HuH-7 (cell line): ENCODE results near the gene INPP4B.

Source experiments
- DNase-seq: peaks from one replicate; pipeline ENCODE4 v3.0.0; 2011; ENCODE audit warnings: low spot score

Gene INPP4B

DNA sequence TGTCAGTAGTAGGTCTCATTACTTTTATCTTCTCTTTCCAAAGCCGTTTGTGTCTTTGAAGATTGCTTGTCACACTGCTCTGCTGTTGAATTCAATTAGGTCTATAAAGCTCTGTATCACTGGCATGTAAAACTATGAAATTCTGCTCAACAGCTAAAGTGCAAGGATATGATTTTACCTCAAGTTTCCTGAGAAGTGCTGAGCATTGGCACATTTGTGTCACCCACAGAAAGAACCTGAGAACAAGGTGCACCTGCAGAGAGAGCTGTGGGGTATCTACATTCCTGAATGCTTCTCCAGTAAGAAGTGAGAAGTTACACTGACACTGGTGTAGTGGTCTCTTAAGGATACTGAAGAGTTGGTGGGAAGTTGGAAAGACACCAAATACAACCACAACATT lies 274.0 kb downstream of the INPP4B start:
- no peak for DNase-seq

DNA sequence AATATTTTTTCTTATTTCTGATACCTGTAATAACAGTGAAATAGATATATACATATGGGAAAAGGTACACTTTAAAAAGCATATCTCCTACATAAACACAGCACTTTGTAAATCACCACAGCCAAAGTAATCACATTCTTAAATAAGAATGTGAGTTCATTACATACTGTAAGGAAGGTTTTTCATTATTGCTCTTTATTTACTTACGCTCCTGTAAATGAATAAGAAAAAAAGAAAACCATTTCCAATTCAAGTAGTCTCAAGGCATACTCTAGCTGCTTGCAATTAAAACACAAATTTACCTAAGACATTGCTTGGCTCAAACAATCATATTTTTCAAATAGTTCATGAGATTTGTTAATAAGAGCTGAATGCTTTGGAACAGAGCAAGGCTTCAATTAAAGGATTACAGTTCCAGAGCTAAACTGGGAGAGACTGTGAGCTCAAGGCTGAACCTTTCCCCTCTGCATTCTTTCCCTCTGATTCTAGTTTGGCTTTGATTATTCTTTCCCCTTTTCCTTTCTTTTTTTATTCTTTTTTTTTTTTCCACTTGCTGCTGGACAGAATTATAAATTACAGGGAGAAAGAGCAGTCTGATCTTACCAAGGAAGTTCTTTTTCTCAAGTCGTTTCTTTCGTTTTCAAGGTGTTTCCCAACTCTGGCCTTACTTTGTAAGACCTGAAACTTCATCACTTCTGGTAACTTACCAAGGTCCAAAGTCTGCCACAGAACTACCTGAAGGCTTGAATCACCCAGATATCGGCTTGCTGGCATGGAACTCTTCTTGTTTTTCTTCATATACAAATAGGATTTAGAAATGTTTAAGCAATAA lies 278.3 kb downstream of the INPP4B start:
- DNase-seq = no peak

DNA sequence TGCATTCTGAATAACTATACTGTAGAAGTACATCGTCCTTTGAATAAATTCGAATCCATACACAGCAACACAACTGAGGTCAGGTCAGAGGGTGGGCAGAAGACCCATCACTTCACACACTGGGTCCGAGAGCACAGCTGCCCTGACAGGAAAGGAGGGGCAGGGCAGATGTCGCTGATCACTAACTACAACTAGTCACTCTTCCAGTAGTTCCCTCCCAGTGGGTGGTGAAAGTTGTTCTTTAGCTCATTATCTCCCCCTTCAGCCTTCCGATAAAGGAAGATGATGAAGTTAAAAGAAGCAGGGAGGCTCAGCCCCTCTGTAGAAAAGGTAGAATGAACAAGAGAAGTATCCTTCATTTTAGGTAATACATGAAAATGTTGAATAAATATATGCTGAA lies 278.9 kb downstream of the INPP4B start:
- no peak for DNase-seq

DNA sequence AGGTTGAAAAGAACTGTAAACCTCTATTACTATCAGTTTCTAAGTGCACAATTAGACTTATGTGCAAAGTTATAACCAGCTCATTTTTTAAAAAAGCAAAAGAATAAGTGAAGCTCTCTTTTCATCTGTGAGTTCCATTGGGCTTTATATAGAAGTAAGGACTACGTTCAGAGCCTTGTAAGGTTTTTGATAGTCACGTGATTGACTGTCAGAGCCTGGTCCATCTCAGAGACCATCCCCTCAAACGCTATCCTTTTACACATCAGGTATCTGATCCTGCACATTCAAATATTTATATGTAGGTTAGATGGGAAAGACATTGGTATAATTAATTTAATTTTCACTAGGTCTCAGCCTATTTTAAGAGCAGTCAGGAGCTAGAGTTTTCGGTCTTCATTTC lies 279.3 kb downstream of the INPP4B start:
- no peak for DNase-seq

DNA sequence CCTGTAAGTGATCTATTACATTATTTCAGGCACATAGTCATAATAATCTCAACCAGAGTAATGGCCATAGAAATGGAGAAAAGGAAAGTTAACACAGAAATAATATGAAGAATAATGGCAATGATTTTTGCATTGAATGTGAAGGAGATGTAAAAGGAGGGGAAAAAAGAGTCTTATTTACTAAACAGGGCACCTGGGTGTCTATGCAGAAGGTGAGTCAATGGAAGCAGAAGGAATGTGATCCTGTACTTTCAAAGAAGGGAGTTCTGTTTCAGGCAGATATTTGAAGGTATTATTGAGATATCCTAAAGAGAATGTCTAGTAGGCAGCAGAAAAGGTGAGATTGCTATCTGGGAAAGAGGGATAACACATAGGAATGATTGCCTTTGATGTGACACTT lies 279.9 kb downstream of the INPP4B start:
- DNase-seq = no peak

DNA sequence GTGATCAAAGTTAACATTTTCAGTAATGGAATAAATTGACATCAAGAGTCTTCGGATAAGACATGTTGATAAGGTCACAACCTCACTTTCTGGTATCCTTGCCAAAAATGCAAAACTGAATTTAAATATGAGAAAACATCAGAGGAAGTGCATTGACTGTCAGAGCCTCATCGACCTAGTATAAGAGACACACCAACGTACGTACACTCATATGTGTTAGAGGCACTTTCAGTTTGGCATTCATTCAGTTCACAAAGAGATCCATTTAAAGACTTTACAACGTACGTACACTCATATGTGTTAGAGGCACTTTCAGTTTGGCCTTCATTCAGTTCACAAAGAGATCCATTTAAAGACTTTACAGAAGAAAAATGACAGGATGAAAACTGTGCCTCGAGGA lies 280.3 kb downstream of the INPP4B start:
- DNase-seq = no peak

DNA sequence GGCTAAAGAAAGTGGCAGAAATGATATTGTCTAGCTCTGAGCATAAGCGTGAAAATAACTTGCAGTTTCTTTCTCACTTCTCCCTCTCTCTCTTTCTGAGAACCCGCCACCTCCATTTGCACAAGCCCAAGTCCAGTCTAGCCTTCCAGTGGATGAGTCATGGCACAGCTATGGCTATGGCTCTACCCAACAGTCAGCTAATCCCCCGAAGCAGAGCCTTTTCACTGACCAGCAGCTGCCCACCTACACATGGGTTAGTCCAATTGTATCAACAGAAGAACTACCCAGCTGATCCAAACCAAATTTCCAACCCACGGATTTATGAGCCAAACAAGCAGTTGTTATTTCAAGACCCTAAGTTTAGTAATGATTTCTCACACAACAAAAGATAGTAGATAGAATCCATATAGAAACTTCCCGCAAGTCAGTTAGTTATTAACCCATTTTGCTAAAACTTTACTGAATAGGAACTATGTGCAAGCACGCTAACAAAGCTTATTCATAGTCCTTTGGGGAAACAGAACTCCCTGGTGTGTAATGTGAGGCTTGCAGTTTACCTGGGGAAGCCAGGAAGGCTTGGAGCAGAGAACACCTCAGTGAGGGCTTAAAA lies 282.3 kb downstream of the INPP4B start:
- DNase-seq = no peak

DNA sequence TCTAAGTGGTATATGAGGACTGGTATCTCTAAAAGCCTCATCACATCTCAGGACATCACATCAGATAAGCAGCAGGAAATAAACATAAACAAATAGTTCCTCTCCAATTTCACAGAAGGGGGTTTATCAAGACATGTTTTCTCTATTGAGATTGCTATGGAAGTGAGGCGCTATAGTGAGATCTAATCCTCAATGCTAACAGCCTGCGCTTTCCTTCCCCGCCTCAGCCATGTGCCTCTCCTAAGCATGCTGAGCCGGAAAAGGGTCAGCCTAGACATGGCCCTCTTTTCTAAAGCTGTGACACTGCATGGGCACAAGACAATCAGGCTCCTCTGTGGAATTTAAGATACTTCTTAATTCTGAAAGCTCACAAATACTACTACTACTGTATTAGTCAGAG lies 286.1 kb downstream of the INPP4B start:
- DNase-seq = no peak

DNA sequence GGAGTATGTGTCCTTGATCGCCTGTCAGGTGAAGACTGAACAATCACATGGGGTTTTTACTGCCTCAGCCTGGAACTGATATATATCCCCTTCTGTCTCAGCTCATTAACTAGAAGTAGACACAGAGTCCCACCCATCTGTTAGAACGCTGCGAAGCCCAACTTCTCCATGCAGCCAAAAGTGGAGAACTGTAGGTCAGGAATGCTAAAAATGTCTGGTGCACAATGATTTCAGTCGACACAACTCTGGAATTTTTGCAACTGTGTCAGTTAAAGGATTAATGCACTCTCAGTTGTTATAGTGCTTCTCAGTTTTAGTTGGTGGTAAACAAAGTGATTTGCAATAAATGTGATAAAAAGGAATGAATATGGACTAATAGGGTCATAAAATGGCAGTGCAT lies 287.2 kb downstream of the INPP4B start:
- DNase-seq = no peak

DNA sequence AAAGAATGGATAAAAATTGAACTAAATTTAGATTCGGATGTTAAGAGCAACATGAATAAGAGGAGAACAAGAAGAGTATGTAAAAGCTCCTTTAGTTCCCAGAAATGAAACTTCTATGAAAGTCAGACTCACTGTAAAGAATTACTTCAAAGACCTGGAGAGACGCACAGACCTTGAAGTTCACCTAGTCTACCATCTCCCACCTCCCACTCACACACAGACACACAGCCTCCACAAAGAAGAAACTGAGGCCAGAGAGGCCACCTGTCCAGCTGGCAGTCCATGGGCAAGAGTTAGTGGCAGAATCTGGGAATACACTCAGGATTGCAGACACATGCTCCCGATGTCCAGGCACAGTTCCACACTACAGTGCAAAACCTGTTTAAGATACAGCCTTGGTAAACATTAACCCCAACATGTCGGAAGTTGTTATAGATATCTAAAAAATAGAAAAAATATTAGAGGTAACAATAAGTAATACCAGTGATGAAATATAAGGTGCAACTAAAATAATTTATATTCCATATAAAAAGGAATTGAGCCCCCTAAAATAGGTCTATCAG lies 288.8 kb downstream of the INPP4B start:
- DNase-seq = no peak

DNA sequence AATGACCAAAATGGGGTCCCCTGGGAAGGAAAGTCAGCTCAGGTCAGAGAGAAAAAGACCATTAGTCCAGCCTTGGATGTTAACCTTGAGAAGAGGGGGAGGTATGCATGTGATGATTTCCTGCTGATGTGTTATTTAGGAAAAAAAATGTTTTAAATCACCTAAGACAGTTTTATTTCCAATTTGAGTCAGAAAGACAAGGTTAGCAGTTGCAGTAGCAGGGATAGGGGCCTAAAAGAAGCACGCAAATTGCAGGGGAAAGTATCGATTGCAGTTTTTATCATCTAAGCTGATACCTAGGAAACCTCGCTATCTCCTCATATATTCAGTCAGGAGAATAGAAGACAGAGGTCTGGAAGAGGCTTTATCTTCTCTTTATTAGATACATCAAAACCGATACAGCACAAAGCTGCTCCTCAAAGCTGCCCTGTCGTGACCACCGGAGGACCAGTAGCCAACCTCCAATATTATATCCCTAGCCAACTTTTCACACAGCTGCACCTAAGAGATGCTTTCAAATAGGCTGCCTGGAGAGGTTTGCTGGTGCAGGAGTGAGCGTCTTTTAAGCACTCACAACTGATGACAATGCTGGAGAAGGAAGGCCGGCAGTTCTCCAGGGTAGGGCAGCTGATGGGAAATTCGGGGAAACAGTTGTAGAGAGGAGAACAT lies 289.4 kb downstream of the INPP4B start:
- DNase-seq = no peak

DNA sequence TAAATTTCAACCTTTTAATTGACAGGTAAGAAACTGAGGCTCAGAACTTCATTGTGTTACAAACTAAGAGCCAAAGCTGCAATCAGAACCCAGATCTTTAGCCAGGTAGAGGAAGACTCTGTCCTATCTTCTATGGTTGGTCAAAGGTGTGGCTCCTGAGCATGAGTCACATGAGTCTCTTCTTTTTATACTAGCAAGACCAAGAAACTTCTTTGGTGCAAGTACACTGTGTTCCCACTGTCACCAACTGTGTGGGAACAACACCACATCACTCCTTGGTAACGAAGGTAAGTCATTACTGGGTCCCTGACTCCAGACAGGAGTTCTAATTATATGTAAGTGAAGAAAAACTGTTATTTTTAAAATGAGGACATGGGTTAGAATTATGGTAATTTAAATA lies 290.1 kb downstream of the INPP4B start:
- DNase-seq = no peak

DNA sequence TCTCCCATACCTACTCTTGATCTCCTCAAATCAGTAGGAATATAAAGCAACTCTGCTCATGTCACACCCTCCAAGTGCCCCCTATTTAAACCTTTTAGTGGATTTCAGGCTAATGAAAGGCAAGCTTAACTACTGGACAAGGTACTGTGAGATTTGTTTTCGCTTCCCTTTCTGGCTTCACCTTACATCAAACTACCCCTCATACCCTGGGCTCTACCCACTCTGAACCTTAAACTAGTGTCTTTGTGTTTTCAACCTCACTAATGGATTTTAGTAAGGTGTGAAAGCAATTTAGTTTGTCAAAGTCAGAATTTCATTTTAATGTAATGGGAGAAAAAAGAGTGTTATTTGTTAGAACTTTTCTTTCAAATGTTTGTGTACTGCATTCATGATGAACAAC lies 291.7 kb downstream of the INPP4B start:
- DNase-seq = no peak

DNA sequence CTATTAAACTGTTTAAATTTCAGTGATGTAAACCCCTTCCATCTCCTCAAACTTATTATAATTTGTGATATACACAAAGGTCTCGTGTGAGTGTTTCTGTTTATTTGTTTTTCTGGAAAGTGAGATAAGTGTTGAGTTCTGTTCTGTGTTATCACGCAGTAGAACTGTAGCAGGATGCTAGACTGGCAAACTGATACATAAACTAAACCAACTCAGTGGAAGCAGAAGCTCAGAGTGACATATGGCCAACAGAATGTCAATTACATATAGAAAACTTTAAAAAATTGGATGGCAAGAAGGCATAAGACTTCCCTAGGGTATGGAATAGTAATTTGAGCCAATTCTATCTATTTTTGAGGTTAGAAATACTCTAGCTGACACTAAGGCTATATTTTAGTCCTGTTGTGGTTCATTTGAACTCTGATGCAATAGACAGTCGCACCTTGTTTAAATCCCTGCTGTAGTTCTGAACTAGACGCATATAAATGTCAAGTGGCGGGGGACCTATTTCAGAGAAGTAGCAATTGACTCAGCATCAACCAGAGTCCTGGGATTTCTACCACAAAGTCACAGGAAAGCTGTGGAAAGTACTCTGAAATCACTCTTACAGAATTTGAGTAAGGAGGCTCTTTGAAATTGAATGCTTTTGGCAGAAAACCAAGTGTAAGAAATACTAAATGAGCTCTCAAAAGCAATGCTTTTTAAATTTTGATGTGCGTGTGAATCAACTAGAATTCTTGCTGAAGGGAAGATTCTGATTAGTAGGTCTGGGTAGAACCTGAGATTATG lies 294.4 kb downstream of the INPP4B start:
- no peak for DNase-seq

DNA sequence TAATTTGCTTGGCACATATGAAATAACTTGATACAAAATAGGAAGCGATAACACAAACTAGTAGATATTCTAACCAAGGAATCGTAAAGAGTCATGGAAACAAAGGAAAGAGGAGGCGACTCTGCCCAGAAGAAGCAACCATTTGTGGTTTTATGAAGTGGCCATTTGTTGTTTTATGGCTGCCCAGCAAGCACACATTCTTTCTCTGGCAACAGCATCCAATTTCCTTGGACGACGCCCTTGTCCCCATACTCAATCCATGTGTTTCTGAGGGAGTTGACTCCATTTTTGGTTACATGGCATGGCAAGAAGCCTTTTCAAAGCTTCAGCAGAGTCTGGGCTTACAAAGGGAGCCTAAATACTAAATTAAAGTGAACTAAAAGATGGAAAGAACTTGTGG lies 295.1 kb downstream of the INPP4B start:
- no peak for DNase-seq

DNA sequence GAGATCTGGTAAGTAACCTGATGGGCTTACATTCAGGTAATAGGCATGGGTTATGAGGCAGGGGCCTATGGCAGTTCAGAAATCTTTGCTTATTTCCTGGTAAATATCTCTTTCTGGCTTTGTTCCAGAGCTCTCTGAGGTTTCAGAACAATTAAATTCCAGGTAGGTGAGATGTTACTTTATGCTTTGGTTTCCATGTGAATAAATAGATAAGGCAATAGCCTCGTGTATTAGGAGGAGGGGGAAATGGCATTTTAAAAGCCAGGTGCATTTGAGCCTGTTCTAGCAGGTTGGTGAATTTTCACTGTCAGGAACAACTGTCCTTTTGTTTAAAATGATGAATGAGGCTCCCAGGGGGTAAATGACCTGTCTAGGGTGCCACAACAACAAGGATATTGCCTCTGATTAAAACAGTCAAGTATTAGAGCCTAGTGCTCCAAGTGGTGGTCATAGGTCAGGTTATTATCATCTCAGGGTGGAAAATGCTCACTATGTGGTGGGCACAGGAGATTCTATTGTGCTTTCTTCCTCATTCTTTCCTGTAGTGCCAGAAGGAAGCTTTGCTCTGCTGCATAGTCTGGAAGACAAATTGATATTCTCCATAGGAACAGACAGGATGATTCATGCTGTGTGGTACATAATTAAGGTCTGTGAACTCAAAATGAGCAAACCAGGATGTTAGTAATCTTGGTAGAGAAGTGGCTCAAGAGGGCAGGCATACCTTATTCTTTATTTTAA lies 296.2 kb downstream of the INPP4B start:
- no peak for DNase-seq

DNA sequence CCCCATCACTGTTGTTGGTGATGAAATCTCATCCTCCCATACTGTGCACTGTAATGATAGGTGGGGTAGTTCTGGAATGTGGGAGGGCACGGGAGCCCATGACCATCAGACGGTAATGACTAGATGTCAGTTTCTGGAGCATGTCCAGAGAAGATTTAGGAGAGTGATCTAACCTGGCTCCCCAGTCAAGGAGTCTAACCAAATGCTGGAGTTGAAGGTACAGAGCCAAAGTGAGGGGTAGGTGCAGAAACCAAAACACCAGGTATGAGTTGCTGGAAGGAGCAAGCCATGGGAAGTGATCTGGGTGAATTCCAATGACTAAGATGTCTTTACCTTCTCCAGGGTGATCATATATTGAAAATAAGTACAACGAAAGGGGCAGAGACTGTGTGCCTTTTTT lies 296.9 kb downstream of the INPP4B start:
- no peak for DNase-seq

DNA sequence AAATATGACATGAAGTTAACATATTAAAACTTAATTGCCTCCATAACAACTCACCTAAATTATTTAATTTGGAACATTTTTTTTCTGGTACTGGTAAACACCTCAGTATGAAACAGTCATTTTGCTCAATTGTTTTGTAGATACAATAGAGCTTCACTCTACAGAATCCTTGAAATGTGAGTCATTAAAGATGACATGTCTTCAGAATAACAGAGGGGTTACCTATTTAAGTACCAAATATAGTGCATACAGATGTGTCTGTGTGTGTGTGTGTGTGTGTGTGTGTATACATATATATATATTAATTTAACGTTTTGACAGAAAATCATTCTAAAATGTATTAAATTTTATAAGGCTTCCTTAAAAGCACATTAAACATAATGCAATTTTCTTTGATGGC lies 297.6 kb downstream of the INPP4B start:
- DNase-seq = no peak

DNA sequence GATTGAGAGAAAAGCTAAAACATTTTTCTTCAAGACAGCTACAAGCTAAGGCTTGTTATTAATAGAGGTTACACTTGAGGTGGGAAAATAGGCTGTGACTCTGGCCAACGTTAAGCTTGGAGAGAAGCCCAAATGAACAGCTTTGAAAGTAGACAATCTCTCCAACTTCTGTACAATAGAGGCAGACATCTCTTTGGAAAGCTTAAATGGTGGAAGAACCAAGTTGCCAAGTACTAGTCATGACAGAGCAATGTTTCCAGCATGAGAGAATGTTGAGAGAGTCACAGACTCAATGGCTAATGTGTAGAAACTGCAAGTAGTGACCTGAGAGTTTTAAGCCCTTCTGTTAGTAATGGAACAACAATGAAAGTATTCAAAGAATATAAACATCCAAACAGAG lies 298.1 kb downstream of the INPP4B start:
- no peak for DNase-seq

DNA sequence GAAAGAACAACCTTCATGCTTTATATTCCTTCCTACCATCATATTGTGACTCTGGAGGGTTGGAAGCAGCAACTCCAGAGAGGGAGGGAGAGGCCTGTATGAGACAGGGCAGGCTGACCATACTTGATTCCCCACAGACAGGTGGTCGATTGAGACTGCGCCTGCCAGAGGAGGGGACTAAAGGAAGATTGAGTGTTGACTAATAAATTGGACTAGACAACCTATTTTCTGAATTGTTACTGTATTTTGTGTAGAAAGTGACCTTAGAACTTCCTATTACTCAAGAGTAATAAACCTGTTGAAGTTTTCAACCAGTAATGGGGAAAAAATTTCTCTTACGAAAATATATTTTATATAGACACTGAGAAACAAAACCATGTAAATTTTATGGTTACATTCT lies 301.5 kb downstream of the INPP4B start:
- DNase-seq = no peak

DNA sequence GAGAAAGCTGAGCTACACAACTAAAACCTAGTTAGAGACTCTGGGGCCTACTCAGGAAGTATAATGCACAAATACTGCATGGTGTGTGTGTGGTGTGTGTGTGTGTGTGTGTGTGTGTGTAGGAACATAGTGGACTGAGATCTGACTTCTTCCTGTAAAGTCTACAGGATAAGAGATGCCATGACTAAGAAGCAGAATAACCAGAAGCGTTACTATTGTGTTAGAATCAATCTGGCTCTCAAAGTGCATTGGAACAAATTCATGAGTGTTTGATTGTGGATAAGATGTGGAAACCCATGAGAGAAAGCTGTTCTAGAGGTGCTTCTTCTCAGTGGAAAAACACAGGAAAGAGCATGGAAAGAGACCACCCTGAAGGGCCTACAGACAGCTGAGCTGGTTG lies 302.1 kb downstream of the INPP4B start:
- DNase-seq = no peak

DNA sequence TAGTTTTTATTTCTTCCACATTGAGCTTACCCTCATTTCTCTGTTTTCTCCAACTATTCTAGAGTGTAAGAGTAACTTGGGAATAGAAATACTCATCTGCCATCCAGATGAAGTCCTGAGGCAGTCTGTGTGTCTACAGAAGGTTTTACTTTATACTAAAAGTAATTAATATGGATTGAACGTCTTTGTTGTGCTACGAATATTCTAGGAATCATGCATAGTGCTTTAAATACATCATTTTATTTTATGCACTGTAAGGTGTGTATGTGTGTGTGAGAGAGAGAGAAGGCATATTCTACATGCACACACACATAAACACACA lies 305.7 kb downstream of the INPP4B start:
- DNase-seq = no peak
